GM19025 (cell line): ENCODE data around the gene ADAMTSL1.

Source experiments
- ATAC-seq: cut with Tn5 transposase; IDR thresholded peaks from one replicate; pipeline ENCODE4 v1.9.1; 2021; ENCODE audit warnings: mild to moderate bottlenecking, low read depth, moderate library complexity; ENCODE audit not compliant: unreplicated experiment

Gene ADAMTSL1

GRCh38 chr9:18829873-18830272, 355.9 kb downstream of the ADAMTSL1 start:
- ATAC-seq: no peak

- ATAC-seq: peak; percentile 72
Measured at GRCh38 chr9:18834740-18835361, 360.9 kb downstream of the ADAMTSL1 start.

GRCh38 chr9:18837402-18837801, 363.4 kb downstream of the ADAMTSL1 start:
- ATAC-seq: no peak

GRCh38 chr9:18847576-18848275, 373.8 kb downstream of the ADAMTSL1 start:
- ATAC-seq: no peak

GRCh38 chr9:18848657-18849056, 374.7 kb downstream of the ADAMTSL1 start:
- ATAC-seq: no peak

GRCh38 chr9:18849270-18849669, 375.3 kb downstream of the ADAMTSL1 start:
- no peak for ATAC-seq

- no peak for ATAC-seq
Measured at GRCh38 chr9:18849890-18850677, 376.1 kb downstream of the ADAMTSL1 start.

- no peak for ATAC-seq
Measured at GRCh38 chr9:18851069-18851795, 377.3 kb downstream of the ADAMTSL1 start.

GRCh38 chr9:18855656-18856055, 381.7 kb downstream of the ADAMTSL1 start:
- ATAC-seq: no peak

GRCh38 chr9:18857334-18857733, 383.4 kb downstream of the ADAMTSL1 start:
- no peak for ATAC-seq

GRCh38 chr9:18857769-18858168, 383.8 kb downstream of the ADAMTSL1 start:
- no peak for ATAC-seq

- no peak for ATAC-seq
Measured at GRCh38 chr9:18861609-18862544, 387.9 kb downstream of the ADAMTSL1 start.

- ATAC-seq: no peak
Measured at GRCh38 chr9:18863791-18864190, 389.8 kb downstream of the ADAMTSL1 start.

GRCh38 chr9:18864516-18864915, 390.6 kb downstream of the ADAMTSL1 start:
- ATAC-seq: no peak

GRCh38 chr9:18865542-18865941, 391.6 kb downstream of the ADAMTSL1 start:
- ATAC-seq: no peak

GRCh38 chr9:18866121-18866831, 392.3 kb downstream of the ADAMTSL1 start:
- ATAC-seq: no peak

GRCh38 chr9:18869725-18870124, 395.8 kb downstream of the ADAMTSL1 start:
- ATAC-seq: no peak

GRCh38 chr9:18874069-18874468, 400.1 kb downstream of the ADAMTSL1 start:
- ATAC-seq: no peak

- ATAC-seq: peak; percentile 59
Measured at GRCh38 chr9:18874990-18875389, 401.0 kb downstream of the ADAMTSL1 start.
